HEK293T (cell line): Measurements from ENCODE around the gene CAPN8.
"Not testable (repeated sequence)": the region's sequence is repeated elsewhere in the genome, so short reads cannot be mapped to it uniquely, and the experiment has no call there.

Source experiments
- CTCF ChIA-PET: fragments of 350-600 bp; formaldehyde crosslinking; extraction: SDS; loops from one replicate; lab custom pipeline; 2021; ENCODE audit warnings: antibody characterized with exemption, inconsistent platforms; lab: Yijun Ruan, JAX
- POLR2A ChIA-PET: fragments of 350-600 bp; formaldehyde crosslinking; extraction: SDS; loops from one replicate; lab custom pipeline; 2020; ENCODE audit warnings: antibody characterized with exemption, inconsistent platforms; lab: Yijun Ruan, JAX
- DNase-seq: peaks from one replicate; pipeline ENCODE4 v3.0.0; 2012; ENCODE audit warnings: mixed read lengths; ENCODE audit errors: extremely low spot score
- ARNT ChIP-seq: fragments of 450-650 bp; IDR thresholded peaks from 2 replicates; pipeline ENCODE4 v1.6.1; 2017; ENCODE audit warnings: mild to moderate bottlenecking
- BHLHE40 ChIP-seq: fragments of 450-650 bp; IDR thresholded peaks from 2 replicates; pipeline ENCODE4 v1.6.1; 2016; ENCODE audit warnings: mild to moderate bottlenecking, moderate library complexity, borderline replicate concordance
- CTBP1 ChIP-seq: fragments of 450-650 bp; IDR thresholded peaks from 2 replicates; pipeline ENCODE4 v1.6.1; 2016; ENCODE audit warnings: borderline replicate concordance
- ELF4 ChIP-seq: fragments of 450-650 bp; IDR thresholded peaks from 2 replicates; pipeline ENCODE4 v1.6.1; 2017; ENCODE audit warnings: antibody characterized with exemption
- FOXA1 ChIP-seq: fragments of 450-650 bp; IDR thresholded peaks from 2 replicates; pipeline ENCODE4 v1.6.1; 2016; ENCODE audit warnings: mild to moderate bottlenecking
- FOXK2 ChIP-seq: fragments of 450-650 bp; IDR thresholded peaks from 2 replicates; pipeline ENCODE4 v1.6.1; 2016; ENCODE audit warnings: mild to moderate bottlenecking
- FOXM1 ChIP-seq: fragments of 450-650 bp; IDR thresholded peaks from 2 replicates; pipeline ENCODE4 v1.6.1; 2017; ENCODE audit warnings: mild to moderate bottlenecking, borderline replicate concordance
- HDGF ChIP-seq: fragments of 450-650 bp; IDR thresholded peaks from 2 replicates; pipeline ENCODE4 v1.6.1; 2017; ENCODE audit warnings: antibody characterized with exemption, borderline replicate concordance
- L3MBTL2 ChIP-seq: fragments of 450-650 bp; conservative IDR thresholded peaks from 2 replicates; pipeline ENCODE4 v1.6.1; 2016; ENCODE audit warnings: mild to moderate bottlenecking
- LEF1 ChIP-seq: fragments of 450-650 bp; IDR thresholded peaks from 2 replicates; pipeline ENCODE4 v1.6.1; 2017; ENCODE audit warnings: mild to moderate bottlenecking, borderline replicate concordance
- NFRKB ChIP-seq: fragments of 450-650 bp; IDR thresholded peaks from 2 replicates; pipeline ENCODE4 v1.6.1; 2016; ENCODE audit warnings: mild to moderate bottlenecking, moderate library complexity
- PKNOX1 ChIP-seq: fragments of 450-650 bp; IDR thresholded peaks from 2 replicates; pipeline ENCODE4 v1.6.1; 2016
- SP1 ChIP-seq: fragments of 450-650 bp; IDR thresholded peaks from 2 replicates; pipeline ENCODE4 v1.6.1; 2017
- SUZ12 ChIP-seq: fragments of 450-650 bp; IDR thresholded peaks from 2 replicates; pipeline ENCODE4 v1.6.1; 2016; ENCODE audit warnings: mild to moderate bottlenecking
- TARDBP ChIP-seq: fragments of 450-650 bp; IDR thresholded peaks from 2 replicates; pipeline ENCODE4 v1.6.1; 2016
- ZNF384 ChIP-seq: fragments of 450-650 bp; IDR thresholded peaks from 2 replicates; pipeline ENCODE4 v1.6.1; 2016

Gene CAPN8

GRCh38 chr1:223525546-223525945, 140.0 kb downstream of the CAPN8 start:
- no peak for DNase-seq
- CTCF ChIA-PET = no interaction called here
- TF ChIP-seq CTBP1 = no peak
- POLR2A ChIA-PET = no interaction called here

GRCh38 chr1:223524930-223525451, 140.5 kb downstream of the CAPN8 start:
- no peak for DNase-seq

GRCh38 chr1:223521150-223521549, 144.4 kb downstream of the CAPN8 start:
- no peak for DNase-seq
- CTCF ChIA-PET = no interaction called here
- TF ChIP-seq CTBP1 (no peak), LEF1 (no peak), SUZ12 (no peak), ARNT (no peak), BHLHE40 (no peak), FOXM1 (no peak), FOXK2 (no peak), NFRKB (no peak), ZNF384 (no peak), TARDBP (no peak), L3MBTL2 (no peak)
- POLR2A ChIA-PET = no interaction called here

More at GRCh38 chr1:223524930-223525451, 140.5 kb downstream of the CAPN8 start:
- ChIA-PET POLR2A (no interaction called here), CTCF (interaction anchor here (1.0 kb wide), 1 partner anchor 159 kb away, joined by 3 read pairs; no protein-coding TSS in a partner anchor)
- TF ChIP-seq BHLHE40 (no peak), FOXK2 (no peak)

- ChIA-PET CTCF (interaction anchor here (1.0 to 1.5 kb wide), 3 partner anchors 12 to 164 kb away, joined by 3 to 4 read pairs (median 3); no protein-coding TSS in a partner anchor), POLR2A (no interaction called here)
- TF ChIP-seq L3MBTL2 (no peak), HDGF (no peak), ARNT (no peak), FOXK2 (no peak), ELF4 (no peak), TARDBP (no peak), SP1 (no peak), FOXM1 (no peak)
- no peak for DNase-seq
Measured at GRCh38 chr1:223520200-223520599, 145.3 kb downstream of the CAPN8 start.

GRCh38 chr1:223519116-223519515, 146.4 kb downstream of the CAPN8 start:
- CTCF ChIA-PET = interaction anchor here (0.7 to 1.5 kb wide), 2 partner anchors 106 to 165 kb away, joined by 3 read pairs; no protein-coding TSS in a partner anchor
- TF ChIP-seq HDGF = no peak
- TF ChIP-seq TARDBP = no peak
- TF ChIP-seq BHLHE40 = no peak
- no peak for TF ChIP-seq SP1
- no peak for TF ChIP-seq FOXA1
- TF ChIP-seq PKNOX1 = no peak
- no peak for TF ChIP-seq ARNT
- TF ChIP-seq ZNF384 = no peak
- no peak for TF ChIP-seq CTBP1
- POLR2A ChIA-PET = no interaction called here
- no peak for DNase-seq

GRCh38 chr1:223518553-223518952, 146.9 kb downstream of the CAPN8 start:
- DNase-seq, POLR2A ChIA-PET: not testable (repeated sequence)
- CTCF ChIA-PET = interaction anchor here (0.7 kb wide), 1 partner anchor 107 kb away, joined by 3 read pairs; no protein-coding TSS in a partner anchor

- ChIA-PET POLR2A (no interaction called here), CTCF (no interaction called here)
- no peak for DNase-seq
- TF ChIP-seq FOXK2 = no peak
- no peak for TF ChIP-seq NFRKB
- TF ChIP-seq HDGF = no peak
- no peak for TF ChIP-seq L3MBTL2
- no peak for TF ChIP-seq FOXM1
- no peak for TF ChIP-seq LEF1
- TF ChIP-seq TARDBP = no peak
- TF ChIP-seq FOXA1 = no peak
- TF ChIP-seq PKNOX1 = no peak
Measured at GRCh38 chr1:223515926-223516325, 149.6 kb downstream of the CAPN8 start.

GRCh38 chr1:223515421-223515820, 150.1 kb downstream of the CAPN8 start:
- no peak for DNase-seq
- TF ChIP-seq TARDBP (no peak), SUZ12 (no peak), PKNOX1 (no peak), NFRKB (no peak), HDGF (no peak), FOXA1 (no peak), L3MBTL2 (no peak), BHLHE40 (no peak), CTBP1 (no peak), FOXM1 (no peak), ZNF384 (no peak), FOXK2 (no peak), LEF1 (no peak), SP1 (no peak), ELF4 (no peak), ARNT (no peak)
- POLR2A ChIA-PET = no interaction called here
- CTCF ChIA-PET = no interaction called here
